ENCODE results near the gene SNX8. TPM values are rescaled to one million over a fixed set of nuclear protein-coding genes. Genes with fewer than 3 reads are reported as not detected.

The SNX8 gene
- total RNA-seq, 1 experiment from 2014 or later: 14.2 TPM

DNA sequence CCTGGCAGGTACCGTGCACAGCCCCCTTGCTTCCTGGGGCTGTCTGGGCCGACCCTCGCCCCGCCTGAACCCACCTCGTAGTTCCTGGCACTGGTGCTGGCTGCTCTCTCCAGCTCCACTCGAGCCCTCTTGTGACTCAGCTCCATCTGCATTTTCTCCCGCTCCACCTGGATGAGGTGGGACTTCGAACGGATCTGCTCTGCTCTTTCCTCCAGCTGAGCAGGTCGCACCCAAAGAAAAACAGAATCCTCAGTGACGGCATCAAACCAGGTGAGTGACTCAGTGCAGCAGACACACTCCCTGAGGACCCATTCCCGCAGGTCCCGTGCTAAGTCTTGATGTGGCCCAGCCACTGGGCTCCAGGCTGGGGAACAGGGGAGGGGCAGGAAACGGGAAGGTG lies 88.9 kb downstream of the SNX8 start:
- DNase-seq (ENCODE audit: extremely low read depth, low read depth): no peak

DNA sequence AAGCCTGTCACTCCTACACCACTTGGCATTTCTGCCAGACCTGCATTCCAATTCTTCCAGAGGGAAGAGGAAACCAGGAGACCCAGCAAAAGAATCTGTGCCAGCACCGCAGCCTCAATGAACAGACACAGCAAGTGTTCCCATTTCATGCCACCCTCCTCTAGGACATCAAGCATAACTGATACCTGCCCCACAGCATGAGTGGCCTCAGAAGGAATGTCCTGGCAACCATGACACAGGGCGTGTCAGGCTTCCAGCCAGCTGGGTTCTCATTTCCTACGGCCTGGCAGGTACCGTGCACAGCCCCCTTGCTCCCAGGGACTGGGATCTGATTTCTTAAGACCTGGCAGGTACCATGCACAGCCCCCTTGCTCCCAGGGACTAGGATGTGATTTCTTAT lies 89.3 kb downstream of the SNX8 start:
- no peak for DNase-seq (ENCODE audit: extremely low read depth, low read depth)

DNA sequence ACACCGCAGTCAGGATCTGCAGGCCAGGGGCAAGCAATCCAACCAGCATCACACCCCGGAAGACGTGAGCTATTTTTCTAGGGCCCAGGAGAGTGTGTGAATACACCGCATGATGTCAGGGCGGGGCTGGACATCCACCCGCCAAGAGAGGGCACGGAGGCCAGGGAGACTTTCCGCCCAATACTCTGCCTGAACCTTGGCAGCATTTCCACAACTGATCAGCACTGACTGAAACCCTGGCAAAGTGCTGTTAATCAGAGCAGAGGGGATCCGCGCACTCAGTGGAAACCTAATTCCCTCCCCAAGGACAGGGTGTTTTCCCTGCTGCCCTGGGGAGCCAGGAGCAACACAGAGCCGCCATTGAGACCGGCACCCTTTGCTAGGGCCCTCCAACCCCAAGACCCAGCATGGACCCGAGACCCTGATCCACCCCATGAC lies 89.7 kb downstream of the SNX8 start:
- no peak for DNase-seq (ENCODE audit: extremely low read depth, low read depth)

DNA sequence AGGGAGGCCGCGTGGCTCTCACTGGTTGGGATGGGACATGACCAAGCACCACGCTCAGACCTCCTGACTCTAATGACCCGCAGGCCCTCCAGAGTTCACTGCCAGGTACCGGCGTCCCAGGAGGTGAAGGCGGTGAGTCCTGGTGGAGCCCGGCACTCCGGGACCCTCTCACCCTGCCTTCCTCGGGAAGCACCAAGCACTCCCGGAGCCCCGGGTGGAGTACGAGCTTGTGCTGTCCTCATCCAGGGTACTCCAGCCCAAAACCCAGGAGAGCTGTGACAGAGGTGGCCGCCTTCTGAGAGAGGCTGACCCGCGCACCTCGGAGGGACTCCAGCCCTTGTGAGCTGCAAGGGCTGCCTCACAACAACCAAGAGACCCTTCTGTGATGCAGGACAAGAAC lies 90.9 kb downstream of the SNX8 start:
- DNase-seq (ENCODE audit: extremely low read depth, low read depth): no peak

DNA sequence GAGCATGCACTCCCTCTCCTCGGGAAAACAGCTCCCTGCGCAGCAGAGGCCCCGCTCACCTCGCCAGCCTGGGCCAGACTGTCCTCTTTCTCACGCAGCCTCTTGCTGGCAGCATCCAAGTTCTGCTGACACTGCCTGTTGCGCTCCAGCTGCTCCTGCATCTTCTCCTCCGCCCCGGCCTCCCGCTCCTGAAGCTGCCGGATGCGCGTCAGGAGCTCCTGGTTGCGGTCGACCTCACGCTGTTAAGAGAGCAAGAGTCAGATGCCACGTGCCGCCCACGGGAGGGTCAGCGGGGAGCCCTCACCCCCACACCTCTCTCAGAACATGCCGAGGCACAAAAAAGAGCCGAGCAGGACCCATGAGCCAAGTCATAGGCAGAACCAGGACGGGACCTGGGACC lies 91.7 kb downstream of the SNX8 start:
- DNase-seq (ENCODE audit: extremely low read depth, low read depth): no peak

DNA sequence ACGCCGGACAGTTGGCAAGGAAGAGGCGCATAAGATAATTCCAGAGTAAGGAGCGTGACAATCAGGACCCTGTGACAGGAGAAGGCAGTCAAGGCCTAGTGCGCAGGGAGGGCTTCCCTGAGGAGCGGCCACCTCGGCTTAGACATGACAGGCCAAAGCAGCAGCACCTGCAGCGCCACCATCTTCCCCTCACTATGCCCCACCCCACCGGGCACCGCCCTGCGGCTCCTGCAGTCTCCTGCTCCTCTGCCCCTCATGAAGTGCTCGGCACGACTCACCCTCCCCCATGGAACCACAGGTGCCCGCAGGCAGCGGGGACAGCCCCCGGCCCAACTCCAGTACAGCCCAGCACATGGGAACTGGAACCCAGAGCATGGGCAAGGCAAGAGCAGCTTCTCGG lies 93.3 kb downstream of the SNX8 start:
- no peak for DNase-seq (ENCODE audit: extremely low read depth, low read depth)

DNA sequence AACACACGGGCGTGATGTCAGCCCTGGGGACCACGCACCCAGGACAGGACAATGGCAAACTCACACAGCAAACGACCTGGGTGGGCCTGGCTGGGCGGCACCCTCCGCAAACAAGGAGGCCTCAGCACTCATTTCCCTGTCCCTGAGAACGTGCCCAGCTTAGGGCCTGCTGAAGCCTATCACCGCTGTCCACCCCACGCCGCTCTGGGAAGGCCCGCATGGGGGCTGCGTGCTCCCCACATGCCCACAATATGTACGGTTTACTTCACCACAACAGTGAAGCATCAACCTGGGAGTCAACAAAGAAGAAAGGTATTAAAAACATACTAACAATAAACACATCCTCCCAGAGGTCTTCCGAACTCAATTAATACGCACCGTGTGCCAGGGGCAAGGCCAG lies 93.7 kb downstream of the SNX8 start:
- no peak for DNase-seq (ENCODE audit: extremely low read depth, low read depth)

DNA sequence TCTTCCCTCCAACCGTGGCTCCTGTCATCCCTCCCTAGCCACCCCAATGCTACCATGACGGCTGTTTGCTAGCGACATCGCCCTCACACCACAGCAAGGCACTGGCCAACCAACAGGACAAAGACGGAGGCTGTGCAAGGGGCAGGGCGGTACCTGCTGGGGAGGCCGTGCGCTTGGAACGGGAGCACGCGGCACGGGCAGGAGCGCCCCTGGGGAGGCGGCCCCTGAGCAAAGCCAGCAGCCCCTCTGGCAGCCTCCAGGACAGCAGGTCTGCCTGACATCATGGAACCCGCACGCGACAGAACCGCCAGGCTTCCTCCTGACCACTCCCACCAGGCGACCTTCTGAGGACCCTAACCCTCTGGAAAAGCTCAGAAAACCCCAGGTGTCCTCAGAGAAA lies 94.2 kb downstream of the SNX8 start:
- no peak for DNase-seq (ENCODE audit: extremely low read depth, low read depth)

DNA sequence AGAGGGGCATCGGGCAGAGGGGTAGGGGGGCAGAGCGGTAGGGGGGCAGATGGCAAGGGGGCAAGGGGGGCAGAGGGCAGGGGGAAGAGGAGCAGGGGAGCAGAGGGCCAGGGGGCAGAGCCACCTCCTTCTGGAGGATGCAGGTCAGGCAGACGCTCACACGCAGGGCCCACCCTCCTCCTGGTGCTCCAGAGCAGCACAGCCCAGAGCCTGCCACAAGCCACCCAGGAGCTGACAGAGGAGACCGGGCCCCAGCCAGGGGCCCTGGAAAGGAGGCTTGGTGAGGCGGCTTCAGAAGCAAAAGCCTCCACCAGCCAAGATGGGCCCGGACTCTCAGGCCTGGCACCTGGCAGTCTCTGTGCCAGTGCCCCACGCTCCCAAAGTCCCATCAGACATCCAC lies 94.6 kb downstream of the SNX8 start:
- no peak for DNase-seq (ENCODE audit: extremely low read depth, low read depth)

DNA sequence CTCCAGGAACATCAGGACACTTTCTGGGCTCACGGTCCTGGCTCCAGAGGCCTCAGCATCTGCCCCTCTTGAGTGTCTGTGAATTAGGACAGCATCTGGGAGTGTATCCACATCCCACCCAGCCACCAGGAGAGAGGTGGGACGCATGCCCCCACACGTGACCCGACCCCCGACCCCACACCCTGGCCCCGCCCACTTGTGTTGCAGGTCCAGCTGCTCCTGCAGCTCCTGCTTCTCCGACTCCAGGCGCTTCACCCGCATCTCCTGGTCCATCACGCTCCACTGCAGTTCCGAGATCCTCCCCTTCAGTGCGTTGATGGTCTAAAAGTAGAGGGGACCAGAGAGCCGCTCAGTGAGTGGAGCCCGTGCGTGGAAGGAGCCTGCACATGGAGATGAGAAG lies 95.1 kb downstream of the SNX8 start:
- no peak for DNase-seq (ENCODE audit: extremely low read depth, low read depth)

DNA sequence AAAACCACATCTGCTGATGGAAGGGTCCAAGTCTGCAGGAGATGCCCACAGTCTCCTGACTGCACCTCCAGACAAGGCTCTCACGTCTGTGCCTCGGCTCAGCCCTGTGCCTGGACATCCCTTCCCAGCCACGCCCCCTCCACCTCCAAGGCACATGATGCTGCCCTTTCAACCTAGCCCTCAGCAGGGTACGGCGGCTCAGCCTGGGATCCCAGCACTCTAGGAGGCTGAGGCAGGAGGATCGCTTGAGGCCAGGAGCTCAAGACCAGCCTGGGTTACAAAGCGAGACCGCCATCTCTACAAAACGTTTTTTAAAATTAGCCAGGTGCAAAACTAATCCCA lies 95.8 kb downstream of the SNX8 start:
- no peak for DNase-seq (ENCODE audit: extremely low read depth, low read depth)

DNA sequence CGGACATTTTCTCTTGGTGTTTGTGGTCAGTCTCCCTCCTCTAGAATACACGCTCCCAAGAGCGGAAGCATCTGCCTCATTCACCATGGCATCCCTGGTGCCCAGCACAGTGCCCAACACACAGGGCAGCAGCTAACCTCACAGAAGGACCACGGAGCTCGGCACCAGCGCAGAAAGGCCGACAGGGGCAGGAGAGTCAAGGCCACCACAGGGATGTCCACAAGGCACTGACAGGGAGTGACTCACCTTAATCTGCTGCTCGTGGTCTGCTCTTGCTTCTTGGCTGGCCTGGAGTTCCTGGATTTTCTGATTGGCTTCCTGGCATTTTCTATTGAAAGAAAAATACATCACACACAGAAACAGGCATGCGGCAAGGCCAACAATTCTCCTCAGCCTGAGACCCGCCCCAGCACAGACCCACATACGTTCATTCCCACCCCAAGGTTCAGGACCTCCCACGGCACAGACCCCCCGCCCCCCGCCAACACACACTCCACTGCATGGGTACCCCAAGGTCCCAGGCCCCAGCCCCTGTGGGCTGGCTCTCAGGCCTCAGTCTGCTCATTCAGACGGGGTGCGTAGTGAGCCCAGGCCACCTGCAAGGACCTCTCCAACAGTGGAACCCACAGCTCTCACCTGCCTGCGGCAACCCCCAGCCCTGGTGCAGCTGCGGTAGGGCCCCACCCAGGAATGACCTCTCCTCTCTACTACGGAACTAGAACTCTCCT lies 96.4 kb downstream of the SNX8 start:
- no peak for DNase-seq (ENCODE audit: extremely low read depth, low read depth)

DNA sequence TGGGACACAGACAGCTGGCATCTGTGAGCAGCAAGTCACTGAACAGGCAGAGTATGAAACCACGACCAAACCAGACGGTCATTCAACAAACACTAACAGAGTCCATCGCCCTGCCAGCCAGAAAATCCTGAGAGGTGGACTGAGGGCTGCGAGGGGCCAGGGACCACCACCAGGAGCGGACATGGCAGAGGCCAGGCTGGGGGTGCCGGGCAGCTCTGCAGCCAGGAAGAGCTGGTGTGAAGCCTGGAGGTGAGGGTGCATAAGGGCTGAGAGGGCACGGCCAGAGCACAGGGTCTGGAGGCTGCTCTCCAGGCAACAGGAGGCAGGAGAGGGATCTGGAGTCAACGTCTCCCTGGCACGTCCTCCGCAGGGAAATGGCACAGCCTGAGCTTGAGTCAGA lies 97.0 kb downstream of the SNX8 start:
- no peak for DNase-seq (ENCODE audit: extremely low read depth, low read depth)

DNA sequence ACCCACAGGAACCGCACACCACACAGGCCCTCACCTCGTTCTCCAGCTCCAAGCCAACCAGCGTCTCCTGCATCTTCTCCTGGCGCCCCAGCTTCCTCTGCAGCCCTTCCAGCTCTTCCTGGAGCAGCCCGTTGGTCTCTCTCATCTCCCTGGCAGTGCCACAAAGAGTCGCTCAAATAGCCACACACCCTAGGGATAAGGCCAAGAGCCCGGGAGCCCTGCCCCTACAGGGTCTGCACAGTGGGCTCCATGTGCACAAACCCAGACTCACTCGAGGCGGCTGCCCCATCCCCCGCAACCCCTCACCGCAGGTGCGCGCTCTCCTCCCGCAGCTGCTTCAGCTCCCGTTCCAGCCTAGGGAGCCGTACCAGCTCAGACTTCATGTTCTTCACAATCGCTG lies 98.4 kb downstream of the SNX8 start:
- no peak for DNase-seq (ENCODE audit: extremely low read depth, low read depth)

DNA sequence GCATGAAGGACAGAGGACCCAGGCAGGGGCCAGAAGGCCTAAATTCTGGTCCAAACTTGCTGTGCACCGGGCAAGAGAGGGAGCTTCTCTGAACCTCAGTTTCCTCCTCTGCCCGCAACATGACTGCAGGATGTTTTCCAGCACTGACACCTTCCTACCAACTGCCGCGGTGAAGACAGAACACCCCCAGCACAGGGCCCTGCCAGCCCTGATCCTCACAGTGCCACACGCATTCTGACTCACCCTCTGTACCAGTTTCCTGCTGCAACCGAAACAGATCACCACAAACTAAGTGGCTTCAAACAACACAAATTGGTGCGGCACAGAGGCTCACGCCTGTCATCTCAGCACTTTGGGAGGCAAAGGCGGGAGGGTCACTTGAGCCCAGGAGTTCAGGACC lies 99.6 kb downstream of the SNX8 start:
- DNase-seq (ENCODE audit: extremely low read depth, low read depth): no peak

DNA sequence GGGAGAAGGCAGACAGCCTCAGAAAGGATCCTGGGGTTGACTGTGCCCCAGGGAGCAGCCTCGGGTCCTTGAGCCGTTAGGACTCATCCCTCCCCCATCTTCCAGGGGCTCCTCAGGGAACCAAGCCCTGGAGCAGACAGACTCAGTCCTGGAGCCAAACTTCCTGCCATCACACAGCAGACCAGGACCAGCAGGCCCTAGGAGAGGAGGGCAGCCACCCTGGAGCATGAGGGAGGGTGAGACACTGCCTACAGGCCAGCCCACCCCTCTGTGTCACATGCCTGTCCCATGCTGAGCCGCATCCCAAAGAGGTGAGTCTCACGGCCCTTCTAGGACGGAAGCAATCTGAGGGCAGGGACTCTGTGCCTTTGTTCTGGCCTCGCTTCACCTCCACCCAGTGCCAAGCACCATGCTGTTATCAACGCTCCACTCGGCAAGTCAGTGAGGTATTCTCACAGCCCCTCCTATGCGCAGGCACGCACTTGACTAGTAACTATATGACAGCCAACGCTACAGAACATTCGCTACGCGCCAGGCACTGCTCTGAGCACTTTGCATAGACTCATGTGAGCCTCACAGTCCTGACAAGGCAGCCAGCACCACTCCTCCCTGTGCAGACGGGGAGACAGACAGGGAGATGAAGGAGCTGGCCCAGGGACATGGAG lies 100.6 kb downstream of the SNX8 start:
- DNase-seq (ENCODE audit: extremely low read depth, low read depth): no peak

DNA sequence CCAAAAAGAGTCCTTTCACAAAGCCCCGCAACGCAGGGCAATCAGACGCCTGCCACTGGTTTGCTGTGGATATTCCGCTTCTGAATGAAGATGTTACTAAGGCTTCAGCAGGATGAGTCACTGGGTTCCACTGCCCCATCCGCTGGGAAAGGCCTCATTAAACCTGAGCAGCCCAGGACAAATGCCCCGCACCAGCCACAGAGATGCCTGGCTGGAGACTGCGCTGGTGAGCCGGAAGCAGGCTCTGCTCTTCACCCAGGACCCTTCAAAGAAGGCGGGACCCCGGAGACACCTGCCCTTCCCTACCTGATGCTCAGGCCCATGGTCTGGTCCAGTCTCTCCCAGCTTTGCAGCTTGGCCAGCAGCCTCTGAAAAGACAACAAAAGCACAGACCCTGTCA lies 101.3 kb downstream of the SNX8 start:
- DNase-seq (ENCODE audit: extremely low read depth, low read depth): no peak

DNA sequence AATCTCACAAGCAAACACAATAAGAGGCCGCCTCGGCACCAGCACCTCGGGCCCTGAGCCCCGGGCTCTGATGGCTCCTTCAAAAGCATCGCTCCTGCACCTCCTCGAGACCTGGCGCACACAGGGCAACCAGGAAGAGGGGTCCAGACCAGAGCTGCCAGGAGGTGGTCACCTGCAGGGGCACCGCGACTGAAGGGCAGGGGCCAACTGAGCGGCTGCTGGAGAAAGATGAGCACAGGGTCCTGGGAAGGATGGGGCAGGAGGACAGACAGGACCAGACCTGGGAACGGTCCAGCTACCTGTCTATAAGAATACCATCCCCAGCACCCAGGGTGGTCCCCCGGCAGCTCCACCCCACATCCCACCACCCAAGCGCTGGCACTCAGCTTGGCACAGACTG lies 102.3 kb downstream of the SNX8 start:
- no peak for DNase-seq (ENCODE audit: extremely low read depth, low read depth)

DNA sequence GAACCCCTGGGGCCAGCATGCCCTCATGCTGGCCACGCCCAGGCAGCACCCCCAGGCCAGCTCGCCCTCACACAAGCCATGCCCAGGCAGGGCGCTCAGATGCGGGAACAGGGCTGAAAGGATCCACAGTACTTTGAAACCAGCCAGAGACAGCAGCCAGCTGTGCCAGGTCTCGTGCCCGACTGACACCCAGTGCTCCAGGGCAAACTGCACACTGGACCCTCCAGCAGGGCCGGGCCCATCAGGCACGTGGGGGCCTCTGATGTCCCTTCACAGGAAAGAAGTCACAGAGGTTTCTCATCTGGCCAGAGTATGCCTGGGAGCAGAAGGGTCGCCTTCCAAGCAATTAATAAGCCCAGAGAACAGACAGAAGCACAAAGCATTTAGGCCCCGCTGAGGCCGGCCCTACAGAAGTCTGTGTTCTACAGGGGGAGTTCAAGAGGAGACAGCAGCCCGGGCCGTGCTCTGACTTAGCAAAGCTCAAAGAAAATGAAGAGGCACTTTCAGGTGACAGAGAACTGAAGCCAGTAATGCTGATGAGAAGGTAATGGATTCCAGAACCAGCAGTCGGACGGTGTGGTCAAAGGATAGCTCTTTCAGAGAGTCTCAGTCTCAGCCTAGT lies 102.9 kb downstream of the SNX8 start:
- no peak for DNase-seq (ENCODE audit: extremely low read depth, low read depth)

DNA sequence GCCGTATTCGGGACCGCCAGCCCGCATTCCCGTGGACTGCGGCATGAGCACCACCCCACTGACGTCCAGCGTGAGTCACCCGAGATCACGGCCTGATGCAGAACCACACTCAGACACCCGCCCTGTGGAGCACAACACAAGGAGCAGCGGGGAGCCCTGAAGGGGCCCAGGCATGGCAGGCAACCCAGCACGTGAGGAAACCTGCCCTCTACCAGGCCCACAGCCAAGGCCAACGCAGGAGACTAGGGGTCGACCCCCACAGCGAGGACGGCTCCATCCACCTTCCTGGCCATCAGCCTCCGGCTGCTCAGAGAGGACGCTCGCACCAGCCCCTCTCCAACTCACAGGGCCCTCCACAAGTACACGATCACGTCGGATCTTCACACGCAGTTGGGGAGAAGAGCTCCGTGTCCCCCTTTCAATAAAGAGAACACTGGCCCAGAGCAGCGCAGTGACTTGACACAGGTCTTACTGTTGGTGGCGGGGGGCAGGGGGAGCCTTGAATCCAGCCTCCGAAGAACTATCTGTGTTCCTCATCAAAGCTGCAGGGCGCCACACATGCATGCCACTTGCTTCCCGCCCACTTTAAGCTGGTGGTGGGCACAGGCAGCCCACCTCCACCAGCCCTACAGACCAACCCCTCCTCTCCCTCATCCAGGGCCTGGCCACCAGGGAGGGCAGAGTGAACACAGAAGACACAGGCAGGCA lies 103.5 kb downstream of the SNX8 start:
- no peak for DNase-seq (ENCODE audit: extremely low read depth, low read depth)

DNA sequence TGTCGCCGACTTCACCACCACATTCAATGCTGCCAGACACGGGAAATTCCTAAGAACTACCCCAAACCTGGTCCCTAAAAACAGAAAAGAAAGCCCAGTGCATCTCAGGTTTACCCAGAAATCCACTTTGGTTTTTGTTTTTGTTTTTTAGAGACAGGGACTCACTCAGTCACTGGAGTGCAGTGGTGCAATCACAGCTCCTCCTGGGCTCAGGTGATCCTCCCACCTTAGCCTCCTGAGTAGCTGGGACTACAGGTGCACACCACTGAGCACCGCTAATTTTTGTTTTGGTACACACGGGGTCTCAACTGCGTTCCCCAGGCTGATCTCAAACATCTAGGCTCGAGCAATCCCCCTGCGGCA lies 104.3 kb downstream of the SNX8 start:
- DNase-seq (ENCODE audit: extremely low read depth, low read depth): no peak

Measured in NCI-H460 (cell line).